Stimulated activated CD4-positive, alpha-beta T cell treated with anti-CD3 and anti-CD28 coated beads, Interleukin-15, amount 100 ng/mL, for 24 hours (primary cell): ENCODE measurements around the gene DUSP23.

Experiments used
- DNase-seq: peaks from one replicate; pipeline ENCODE4 v3.0.0-alpha.2; 2020

DUSP23 gene

DNA sequence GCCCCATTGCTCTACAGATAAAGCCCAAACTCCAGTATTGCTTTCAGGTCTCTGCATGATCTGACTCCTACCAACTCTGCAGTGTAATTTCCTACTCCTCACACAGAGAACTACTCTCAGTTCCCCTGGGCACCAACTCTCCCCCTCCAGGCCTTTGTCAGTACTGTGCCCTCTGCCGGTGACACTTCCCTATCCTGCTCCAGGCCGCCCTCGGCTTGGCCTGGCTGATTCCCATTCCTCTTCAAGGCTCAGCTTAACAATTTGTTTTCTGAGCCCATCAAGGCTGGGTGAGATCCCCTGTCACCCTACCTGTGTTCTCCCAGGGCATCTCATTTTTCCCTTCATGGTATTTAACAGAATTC, 48.5 kb downstream of the DUSP23 start:
- DNase-seq = no peak

DNA sequence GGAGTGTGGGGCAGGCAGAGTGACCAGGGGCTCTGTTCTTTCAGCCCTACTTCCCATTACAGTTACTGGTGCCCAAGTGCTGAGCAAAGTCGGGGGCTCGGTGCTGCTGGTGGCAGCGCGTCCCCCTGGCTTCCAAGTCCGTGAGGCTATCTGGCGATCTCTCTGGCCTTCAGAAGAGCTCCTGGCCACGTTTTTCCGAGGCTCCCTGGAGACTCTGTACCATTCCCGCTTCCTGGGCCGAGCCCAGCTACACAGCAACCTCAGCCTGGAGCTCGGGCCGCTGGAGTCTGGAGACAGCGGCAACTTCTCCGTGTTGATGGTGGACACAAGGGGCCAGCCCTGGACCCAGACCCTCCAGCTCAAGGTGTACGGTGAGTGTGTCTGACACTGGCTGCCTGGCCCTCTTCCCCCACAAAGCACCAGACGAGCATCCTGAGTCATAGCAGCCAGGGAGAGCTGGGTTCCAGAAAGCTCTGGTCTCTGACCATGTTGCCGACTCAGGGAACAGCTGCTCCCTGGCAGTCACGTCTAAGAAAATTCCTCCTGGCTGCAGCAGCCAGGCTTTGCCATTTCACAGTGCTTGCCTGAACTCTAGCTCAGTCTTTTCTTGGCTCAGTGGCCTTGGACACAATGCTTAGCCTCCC, 49.2 kb downstream of the DUSP23 start:
- no peak for DNase-seq

DNA sequence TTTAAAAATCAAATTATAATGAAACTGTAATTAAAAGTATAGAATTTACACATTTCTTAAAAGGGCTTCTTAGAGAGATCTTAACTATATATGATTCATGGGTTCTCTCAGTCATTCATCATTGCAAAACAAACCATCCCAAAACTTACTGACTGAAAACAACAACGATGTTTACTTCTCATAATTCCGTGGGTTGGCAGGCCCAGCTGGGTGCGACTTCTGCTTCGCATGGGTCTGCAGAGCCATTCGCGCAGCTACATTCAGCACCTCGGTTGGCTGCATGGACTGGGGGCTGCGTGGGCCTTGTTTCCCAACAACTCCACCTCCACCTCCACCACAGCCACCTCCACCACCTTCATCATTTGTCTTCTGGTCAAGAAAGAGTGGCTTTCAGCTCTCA, 50.0 kb downstream of the DUSP23 start:
- no peak for DNase-seq

DNA sequence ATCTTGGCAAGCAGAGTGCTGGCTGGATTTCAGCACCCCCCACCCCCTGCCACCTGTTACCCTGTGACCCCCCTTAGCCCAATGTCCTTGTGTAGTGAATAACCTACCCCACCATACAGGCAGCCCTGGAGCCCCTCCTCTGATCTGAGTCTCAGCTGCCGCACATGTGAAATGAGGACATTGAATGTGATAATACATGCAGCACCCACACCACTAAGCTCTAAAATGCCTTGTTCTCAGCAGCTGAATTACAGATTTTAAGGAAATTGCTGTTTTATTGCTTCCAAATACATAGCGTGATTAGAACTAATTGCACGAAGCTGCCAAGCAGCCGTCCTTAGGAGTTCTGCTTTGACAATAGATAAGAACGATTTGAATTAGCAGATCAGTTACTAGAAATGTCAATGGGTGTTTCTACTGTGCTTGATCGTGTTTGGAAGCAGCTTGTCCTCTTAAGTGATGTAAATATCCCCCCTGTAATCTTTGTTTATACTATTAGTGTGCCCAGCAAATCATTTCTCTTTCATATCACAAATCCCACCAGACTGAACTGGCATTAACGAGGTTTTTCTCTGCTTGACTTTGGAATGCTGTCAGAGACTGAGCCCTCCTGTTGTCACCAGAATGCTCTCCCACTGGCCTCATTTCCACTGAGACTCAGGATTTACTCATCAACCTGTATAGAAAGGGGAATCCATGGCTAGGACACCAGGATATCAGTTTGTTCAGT, 50.8 kb downstream of the DUSP23 start:
- DNase-seq = no peak
